ENCODE measurements around the gene NCAM1.
A peak's percentile ranks its signal among the peaks of the same experiment; 100 is the strongest.
"Not testable (repeated sequence)": the region's sequence is repeated elsewhere in the genome, so short reads cannot be mapped to it uniquely, and the experiment has no call there.

NCAM1 gene

GRCh38 chr11:112961146-112961668 is at the start of gene NCAM1:
Gene NCAM1 (plus strand): TSS chr11:112961420.
- DNase-seq (ENCODE audit: low spot score): peak; percentile 88

- no peak for DNase-seq (ENCODE audit: low spot score)
Measured at GRCh38 chr11:112922606-112923005, 38.6 kb upstream of the NCAM1 start.

- not testable (repeated sequence) for DNase-seq (ENCODE audit: low spot score)
Measured at GRCh38 chr11:112924836-112925235, 36.4 kb upstream of the NCAM1 start.

- no peak for DNase-seq (ENCODE audit: low spot score)
Measured at GRCh38 chr11:112925516-112926310, 35.5 kb upstream of the NCAM1 start.

GRCh38 chr11:112928136-112928535 is 33.1 kb upstream of the NCAM1 start:
- no peak for DNase-seq (ENCODE audit: low spot score)

- DNase-seq (ENCODE audit: low spot score): no peak
Measured at GRCh38 chr11:112929432-112929831, 31.8 kb upstream of the NCAM1 start.

- no peak for DNase-seq (ENCODE audit: low spot score)
Measured at GRCh38 chr11:112931703-112932102, 29.5 kb upstream of the NCAM1 start.

GRCh38 chr11:112932593-112932992 is 28.6 kb upstream of the NCAM1 start:
- DNase-seq (ENCODE audit: low spot score): no peak

- no peak for DNase-seq (ENCODE audit: low spot score)
Measured at GRCh38 chr11:112933970-112934369, 27.2 kb upstream of the NCAM1 start.

GRCh38 chr11:112941104-112941503 is 20.1 kb upstream of the NCAM1 start:
- DNase-seq (ENCODE audit: low spot score): no peak

GRCh38 chr11:112942966-112943643 is 18.1 kb upstream of the NCAM1 start:
- no peak for DNase-seq (ENCODE audit: low spot score)

GRCh38 chr11:112946866-112947265 is 14.4 kb upstream of the NCAM1 start:
- no peak for DNase-seq (ENCODE audit: low spot score)

GRCh38 chr11:112949781-112950575 is 11.2 kb upstream of the NCAM1 start:
- DNase-seq (ENCODE audit: low spot score): no peak

- DNase-seq (ENCODE audit: low spot score): no peak
Measured at GRCh38 chr11:112958670-112959069, 2.5 kb upstream of the NCAM1 start.

GRCh38 chr11:112961751-112962578 is 745 bp downstream of the NCAM1 start:
- peak; percentile 63 for DNase-seq (ENCODE audit: low spot score)

- DNase-seq (ENCODE audit: low spot score): peak; percentile 84
Measured at GRCh38 chr11:112962579-112963367, 1.6 kb downstream of the NCAM1 start.

- DNase-seq (ENCODE audit: low spot score): peak; percentile 79
Measured at GRCh38 chr11:112963368-112963955, 2.2 kb downstream of the NCAM1 start.

GRCh38 chr11:112965656-112966055 is 4.4 kb downstream of the NCAM1 start:
- no peak for DNase-seq (ENCODE audit: low spot score)

GRCh38 chr11:112966561-112966960 is 5.3 kb downstream of the NCAM1 start:
- DNase-seq (ENCODE audit: low spot score): no peak

- no peak for DNase-seq (ENCODE audit: low spot score)
Measured at GRCh38 chr11:112967082-112967481, 5.9 kb downstream of the NCAM1 start.

Data from D341Med (cell line).